Osteoblast (primary cell): ENCODE data around the gene IREB2. TPM values are rescaled to one million over a fixed set of nuclear protein-coding genes. Genes with fewer than 3 reads are reported as not detected.

Experiments used
- DNase-seq: peaks from one replicate; pipeline ENCODE4 v3.0.0; 2011; ENCODE audit warnings: low spot score, mixed read lengths; ENCODE audit not compliant: insufficient read length; ENCODE audit errors: missing footprints
- H2AFZ ChIP-seq: 2 replicates; pipeline ENCODE4 v1.6.0; 2011; ENCODE audit warnings: mild to moderate bottlenecking, low read length
- H3K27ac ChIP-seq: 2 replicates; pipeline ENCODE4 v1.5.1; 2011; ENCODE audit warnings: mild to moderate bottlenecking, low read depth, low read length, moderate library complexity
- H3K27me3 ChIP-seq: 2 replicates; pipeline ENCODE4 v1.6.0; 2012; ENCODE audit warnings: mild to moderate bottlenecking, control low read depth, inconsistent platforms, low read length, moderate library complexity; ENCODE audit not compliant: insufficient read depth
- H3K36me3 ChIP-seq: 2 replicates; pipeline ENCODE4 v1.5.1; 2011; ENCODE audit warnings: mild to moderate bottlenecking, low read length, control low read depth, moderate library complexity; ENCODE audit not compliant: insufficient read depth
- H3K4me1 ChIP-seq: 2 replicates; pipeline ENCODE4 v1.5.1; 2011; ENCODE audit warnings: mild to moderate bottlenecking, low read length, control low read depth, moderate library complexity; ENCODE audit not compliant: insufficient read depth
- H3K4me2 ChIP-seq: 2 replicates; pipeline ENCODE4 v1.6.0; 2011; ENCODE audit warnings: mild to moderate bottlenecking, low read length; ENCODE audit not compliant: insufficient read depth
- H3K4me3 ChIP-seq: fragments of 200-600 bp; sonication (generic); 3 replicates; pipeline ENCODE4 v1.5.1; 2012; ENCODE audit warnings: mild to moderate bottlenecking, low read length, inconsistent platforms; ENCODE audit not compliant: insufficient read depth
- H3K79me2 ChIP-seq: 2 replicates; pipeline ENCODE4 v1.6.0; 2012; ENCODE audit warnings: mild to moderate bottlenecking, low read length, control low read depth, inconsistent platforms; ENCODE audit not compliant: insufficient read depth
- H3K9me3 ChIP-seq: 2 replicates; pipeline ENCODE4 v1.5.1; 2011; ENCODE audit warnings: low read depth, low read length, control low read depth
- H4K20me1 ChIP-seq: 2 replicates; pipeline ENCODE4 v1.6.0; 2012; ENCODE audit warnings: mild to moderate bottlenecking, low read length, control low read depth; ENCODE audit not compliant: insufficient read depth
- total RNA-seq: library from RNA; depleted of rRNA; stranded (reverse); fragments of >200 nt; gene quantifications from 2 replicates; pipeline ENCODE4 v1.2.3, GENCODE V29; 2012
- TF ChIP-seq, protein P1 (sequence below): IDR thresholded peaks from 2 replicates; pipeline ENCODE4 v1.5.1; 2011; ENCODE audit warnings: mild to moderate bottlenecking, low read depth, low read length, moderate library complexity; ENCODE audit errors: extremely low read depth

IREB2 gene
- total RNA-seq, 1 donor: 26.8 TPM

DNA sequence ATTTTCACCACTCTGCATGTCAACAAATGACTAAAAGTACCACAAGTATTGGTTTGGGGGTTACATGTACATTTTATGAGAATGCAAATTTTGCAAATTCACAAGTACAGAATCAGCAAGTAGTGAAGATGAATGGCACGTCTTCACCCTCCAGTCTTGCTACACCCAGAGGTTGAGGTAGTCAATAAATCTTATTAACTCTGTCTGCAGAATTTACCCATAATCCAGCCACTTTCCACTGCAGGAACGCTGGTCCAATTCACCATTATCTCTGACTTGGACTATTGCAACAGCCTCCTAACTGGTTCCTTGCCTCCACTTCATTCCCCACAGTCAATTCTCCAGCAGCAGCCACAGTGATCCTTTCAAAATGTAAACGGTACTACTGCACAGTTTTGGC is 112.8 kb downstream of the IREB2 start:
- TF ChIP-seq, protein P1, sequence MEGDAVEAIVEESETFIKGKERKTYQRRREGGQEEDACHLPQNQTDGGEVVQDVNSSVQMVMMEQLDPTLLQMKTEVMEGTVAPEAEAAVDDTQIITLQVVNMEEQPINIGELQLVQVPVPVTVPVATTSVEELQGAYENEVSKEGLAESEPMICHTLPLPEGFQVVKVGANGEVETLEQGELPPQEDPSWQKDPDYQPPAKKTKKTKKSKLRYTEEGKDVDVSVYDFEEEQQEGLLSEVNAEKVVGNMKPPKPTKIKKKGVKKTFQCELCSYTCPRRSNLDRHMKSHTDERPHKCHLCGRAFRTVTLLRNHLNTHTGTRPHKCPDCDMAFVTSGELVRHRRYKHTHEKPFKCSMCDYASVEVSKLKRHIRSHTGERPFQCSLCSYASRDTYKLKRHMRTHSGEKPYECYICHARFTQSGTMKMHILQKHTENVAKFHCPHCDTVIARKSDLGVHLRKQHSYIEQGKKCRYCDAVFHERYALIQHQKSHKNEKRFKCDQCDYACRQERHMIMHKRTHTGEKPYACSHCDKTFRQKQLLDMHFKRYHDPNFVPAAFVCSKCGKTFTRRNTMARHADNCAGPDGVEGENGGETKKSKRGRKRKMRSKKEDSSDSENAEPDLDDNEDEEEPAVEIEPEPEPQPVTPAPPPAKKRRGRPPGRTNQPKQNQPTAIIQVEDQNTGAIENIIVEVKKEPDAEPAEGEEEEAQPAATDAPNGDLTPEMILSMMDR: no peak
- H3K27me3 ChIP-seq: no peaks in the 10 kb centered on the region
- H3K79me2 ChIP-seq: no peaks in the 10 kb centered on the region
- no peaks in the 10 kb centered on the region for H3K9me3 ChIP-seq
- no peak for DNase-seq
- no peak overlapping the region for H3K4me3 ChIP-seq
- no peak overlapping the region for H2AFZ ChIP-seq
- H3K4me1 ChIP-seq: no peaks in the 10 kb centered on the region
- H3K36me3 ChIP-seq: peaks cover 37% of the 10 kb centered on the region
- no peak overlapping the region for H3K4me2 ChIP-seq
- H3K27ac ChIP-seq: no peak overlapping the region
- no peaks in the 10 kb centered on the region for H4K20me1 ChIP-seq

Other genes starting within 250 kb of the IREB2 start
- under 0.01 TPM in 2 replicates for gene ACSBG1, start 203.7 kb upstream of the IREB2 start, total RNA-seq
- gene DNAJA4, start 173.7 kb upstream of the IREB2 start, total RNA-seq: 2.1 and 2.2 TPM in 2 replicates
- 62.6 and 64.8 TPM in 2 replicates for gene SKIC8, start 138.6 kb upstream of the IREB2 start, total RNA-seq
- gene CRABP1, start 97.9 kb upstream of the IREB2 start, total RNA-seq: not detected in 2 replicates
- 4.1 and 5.1 TPM in 2 replicates for gene HYKK, start 69.4 kb downstream of the IREB2 start, total RNA-seq
- gene PSMA4, start 102.2 kb downstream of the IREB2 start, total RNA-seq: 209 and 214 TPM in 2 replicates
- gene CHRNA5, start 127.3 kb downstream of the IREB2 start, total RNA-seq: 0.29 and 0.36 TPM in 2 replicates
- gene CHRNA3, start 182.8 kb downstream of the IREB2 start, total RNA-seq: not detected in 2 replicates
- not detected in 2 replicates for gene CHRNB4, start 203.0 kb downstream of the IREB2 start, total RNA-seq